GM18499 (cell line): ENCODE results near the gene PTP4A1.
"Not testable (repeated sequence)": the region's sequence is repeated elsewhere in the genome, so short reads cannot be mapped to it uniquely, and the experiment has no call there.

Experiments
- ATAC-seq: cut with Tn5 transposase; IDR thresholded peaks from one replicate; pipeline ENCODE4 v1.9.1; 2021; ENCODE audit warnings: moderate number of reproducible peaks; ENCODE audit not compliant: insufficient read depth, unreplicated experiment

Gene PTP4A1

GRCh38 chr6:63572044-63572746 is at the start of gene PTP4A1, which contains the start of gene LOC128125822:
PTP4A1 (plus strand) TSS chr6:63572480; CDS start chr6:63576881, 4,401 bp downstream.
LOC128125822 (plus strand) TSS chr6:63572480.
- ATAC-seq = peak; percentile 86

- not testable (repeated sequence) for ATAC-seq
Observed at GRCh38 chr6:63522911-63523287, 49.4 kb upstream of the PTP4A1 start.

GRCh38 chr6:63523630-63524029 is 48.6 kb upstream of the PTP4A1 start:
- ATAC-seq = no peak

GRCh38 chr6:63525186-63525878 is 46.9 kb upstream of the PTP4A1 start:
- ATAC-seq = no peak

GRCh38 chr6:63526931-63527330 is 45.3 kb upstream of the PTP4A1 start:
- ATAC-seq = no peak

- no peak for ATAC-seq
Observed at GRCh38 chr6:63527658-63528514, 44.4 kb upstream of the PTP4A1 start.

- no peak for ATAC-seq
Observed at GRCh38 chr6:63529498-63529897, 42.8 kb upstream of the PTP4A1 start.

- no peak for ATAC-seq
Observed at GRCh38 chr6:63530182-63530581, 42.1 kb upstream of the PTP4A1 start.

GRCh38 chr6:63530991-63531390 is 41.3 kb upstream of the PTP4A1 start:
- no peak for ATAC-seq

- no peak for ATAC-seq
Observed at GRCh38 chr6:63533026-63533425, 39.3 kb upstream of the PTP4A1 start.

- no peak for ATAC-seq
Observed at GRCh38 chr6:63533952-63534351, 38.3 kb upstream of the PTP4A1 start.

GRCh38 chr6:63537201-63537958 is 34.9 kb upstream of the PTP4A1 start:
- peak; percentile 24 for ATAC-seq

- ATAC-seq = peak; percentile 74
Observed at GRCh38 chr6:63537959-63538300, 34.4 kb upstream of the PTP4A1 start.

- ATAC-seq = no peak
Observed at GRCh38 chr6:63538550-63538949, 33.7 kb upstream of the PTP4A1 start.

GRCh38 chr6:63543001-63543400 is 29.3 kb upstream of the PTP4A1 start:
- no peak for ATAC-seq

GRCh38 chr6:63543982-63544381 is 28.3 kb upstream of the PTP4A1 start:
- ATAC-seq = no peak

- ATAC-seq = no peak
Observed at GRCh38 chr6:63546236-63546635, 26.0 kb upstream of the PTP4A1 start.

GRCh38 chr6:63546697-63547096 is 25.6 kb upstream of the PTP4A1 start:
- no peak for ATAC-seq

- no peak for ATAC-seq
Observed at GRCh38 chr6:63549076-63549475, 23.2 kb upstream of the PTP4A1 start.

GRCh38 chr6:63553208-63553607 is 19.1 kb upstream of the PTP4A1 start:
- peak; percentile 97 for ATAC-seq
